Mesodermal cell (in vitro differentiated cells): ENCODE results near the gene OPN3.

ENCODE experiments used
- H3K27ac ChIP-seq: 2 replicates; pipeline ENCODE4 v1.7.0; 2013; ENCODE audit warnings: mild to moderate bottlenecking, low read depth, low read length, moderate library complexity; ENCODE audit not compliant: severe bottlenecking
- H3K36me3 ChIP-seq: 2 replicates; pipeline ENCODE4 v1.7.1; 2013; ENCODE audit warnings: mild to moderate bottlenecking, low read length, moderate library complexity; ENCODE audit not compliant: control insufficient read depth, insufficient read depth
- H3K4me1 ChIP-seq: one replicate; pipeline ENCODE4 v1.7.1; 2013; ENCODE audit warnings: mild to moderate bottlenecking, low read length; ENCODE audit not compliant: insufficient read depth, control insufficient read depth, poor library complexity, severe bottlenecking
- H3K4me3 ChIP-seq: 2 replicates; pipeline ENCODE4 v1.7.0; 2013; ENCODE audit warnings: low read length, control low read depth, mild to moderate bottlenecking; ENCODE audit not compliant: insufficient read depth, poor library complexity, severe bottlenecking; ENCODE audit errors: extremely low read depth
- H3K9me3 ChIP-seq: 2 replicates; pipeline ENCODE4 v1.7.1; 2013; ENCODE audit warnings: mild to moderate bottlenecking, low read length, moderate library complexity; ENCODE audit not compliant: control insufficient read depth
- WGBS, 2 experiments: methylation state at CpG; one replicate each; pipeline ENCODE4 v1.1.5; 2013; ENCODE audit warnings: missing lambda C conversion rate in 2 of 2; ENCODE audit not compliant: insufficient coverage in 2 of 2; 5-methylcytosine and 5-hydroxymethylcytosine counted together

OPN3 gene

GRCh38 chr1:241589521-241589920 lies 50.6 kb downstream of the OPN3 start:
- Histone ChIP-seq H3K4me3 (no peak overlapping the region), H3K27ac (no peak overlapping the region), H3K4me1 (peaks cover 12% of the 10 kb centered on the region), H3K36me3 (peaks cover 10% of the 10 kb centered on the region), H3K9me3 (no peaks in the 10 kb centered on the region)
- WGBS, 2 experiments = 92% methylated on average over 5 to 6 of the region's 7 CpGs

GRCh38 chr1:241586905-241587512 lies 53.2 kb downstream of the OPN3 start:
- no peaks in the 10 kb centered on the region for H3K9me3 ChIP-seq
- no peak overlapping the region for H3K27ac ChIP-seq
- WGBS, 2 experiments = 91 to 96% methylated on average over 7 to 9 of the region's 14 CpGs
- H3K4me1 ChIP-seq = peaks cover 9% of the 10 kb centered on the region
- H3K4me3 ChIP-seq = no peak overlapping the region
- H3K36me3 ChIP-seq = no peaks in the 10 kb centered on the region

- H3K4me3 ChIP-seq = no peak overlapping the region
- H3K9me3 ChIP-seq = no peaks in the 10 kb centered on the region
- 100% methylated on average over 1 of the region's 1 CpG; no CpG with 5 or more reads in 1 of the 2 experiments for WGBS, 2 experiments
- no peaks in the 10 kb centered on the region for H3K4me1 ChIP-seq
- H3K36me3 ChIP-seq = no peaks in the 10 kb centered on the region
- no peak overlapping the region for H3K27ac ChIP-seq
Observed at GRCh38 chr1:241582921-241583321, 57.2 kb downstream of the OPN3 start.

GRCh38 chr1:241579434-241579833 lies 60.7 kb downstream of the OPN3 start:
- WGBS, 2 experiments = 85 to 92% methylated on average over 4 of the region's 4 CpGs
- no peak overlapping the region for H3K4me3 ChIP-seq

GRCh38 chr1:241574154-241574553 lies 66.0 kb downstream of the OPN3 start:
- no peak overlapping the region for H3K4me3 ChIP-seq
- H3K27ac ChIP-seq = no peak overlapping the region
- no peaks in the 10 kb centered on the region for H3K4me1 ChIP-seq
- no peaks in the 10 kb centered on the region for H3K9me3 ChIP-seq
- H3K36me3 ChIP-seq = no peaks in the 10 kb centered on the region

More at GRCh38 chr1:241579434-241579833, 60.7 kb downstream of the OPN3 start:
- H3K27ac ChIP-seq = no peak overlapping the region
- no peaks in the 10 kb centered on the region for H3K9me3 ChIP-seq
- no peaks in the 10 kb centered on the region for H3K36me3 ChIP-seq
- H3K4me1 ChIP-seq = no peaks in the 10 kb centered on the region

- Histone ChIP-seq H3K27ac (no peak overlapping the region), H3K9me3 (no peaks in the 10 kb centered on the region), H3K36me3 (no peaks in the 10 kb centered on the region), H3K4me3 (no peak overlapping the region), H3K4me1 (no peaks in the 10 kb centered on the region)
- WGBS, 2 experiments = no CpG with 5 or more reads among the region's 2 CpGs
Observed at GRCh38 chr1:241569848-241570247, 70.3 kb downstream of the OPN3 start.

- Histone ChIP-seq H3K27ac (no peak overlapping the region), H3K9me3 (no peaks in the 10 kb centered on the region), H3K4me3 (no peak overlapping the region), H3K36me3 (no peaks in the 10 kb centered on the region), H3K4me1 (no peaks in the 10 kb centered on the region)
- WGBS, 2 experiments = 87 to 93% methylated on average over 3 of the region's 3 CpGs
Observed at GRCh38 chr1:241560849-241561187, 79.4 kb downstream of the OPN3 start.

GRCh38 chr1:241560146-241560848 lies 79.9 kb downstream of the OPN3 start:
- H3K4me3 ChIP-seq = no peak overlapping the region

GRCh38 chr1:241557551-241558193 lies 82.5 kb downstream of the OPN3 start:
- no peaks in the 10 kb centered on the region for H3K9me3 ChIP-seq
- H3K4me3 ChIP-seq = no peak overlapping the region
- no peaks in the 10 kb centered on the region for H3K4me1 ChIP-seq
- WGBS, 2 experiments = 100% methylated on average over 2 of the region's 5 CpGs; no CpG with 5 or more reads in 1 of the 2 experiments
- H3K36me3 ChIP-seq = no peaks in the 10 kb centered on the region
- no peak overlapping the region for H3K27ac ChIP-seq

More at GRCh38 chr1:241560146-241560848, 79.9 kb downstream of the OPN3 start:
- Histone ChIP-seq H3K4me1 (no peaks in the 10 kb centered on the region), H3K36me3 (no peaks in the 10 kb centered on the region), H3K9me3 (no peaks in the 10 kb centered on the region), H3K27ac (no peak overlapping the region)
- WGBS, 2 experiments = 67 to 95% methylated on average over 1 to 3 of the region's 4 CpGs

GRCh38 chr1:241557031-241557430 lies 83.1 kb downstream of the OPN3 start:
- Histone ChIP-seq H3K9me3 (no peaks in the 10 kb centered on the region), H3K4me1 (no peaks in the 10 kb centered on the region), H3K36me3 (no peaks in the 10 kb centered on the region), H3K27ac (no peak overlapping the region), H3K4me3 (no peak overlapping the region)
- WGBS, 2 experiments = 87 to 90% methylated on average over 4 to 5 of the region's 5 CpGs

- no peaks in the 10 kb centered on the region for H3K9me3 ChIP-seq
- H3K4me1 ChIP-seq = no peaks in the 10 kb centered on the region
- 87% methylated on average over 3 of the region's 3 CpGs; no CpG with 5 or more reads in 1 of the 2 experiments for whole genome bisulfite sequencing, 2 experiments
- no peak overlapping the region for H3K4me3 ChIP-seq
- H3K27ac ChIP-seq = no peak overlapping the region
- no peaks in the 10 kb centered on the region for H3K36me3 ChIP-seq
Observed at GRCh38 chr1:241555526-241555925, 84.6 kb downstream of the OPN3 start.
